ENCODE results near the gene RTP3. TPM values are rescaled to one million over a fixed set of nuclear protein-coding genes. Genes with fewer than 3 reads are reported as not detected.

Gene RTP3
- total RNA-seq, 1 experiment from 2014 or later: not detected

GRCh38 chr3:46542344-46542743 is 44.6 kb downstream of the RTP3 start:
- DNase-seq (ENCODE audit: low read depth, low spot score) (no peak), ATAC-seq (no peak)
- Histone ChIP-seq H2AFZ (ENCODE audit: low read depth, low read length, poor library complexity, severe bottlenecking) (no peak overlapping the region), H3K4me1 (ENCODE audit: control insufficient read depth in 1 of 2, insufficient read depth in 2 of 2, low read length in 2 of 2) (no peaks in the 10 kb centered on the region), H3K79me2 (ENCODE audit: insufficient read depth, low read length) (no peaks in the 10 kb centered on the region), H3K4me2 (ENCODE audit: low read length) (no peak overlapping the region), H3K36me3 (ENCODE audit: control insufficient read depth in 1 of 2, insufficient read depth in 2 of 2, low read length in 2 of 2) (no peaks in the 10 kb centered on the region), H3K9me2 (ENCODE audit: insufficient read depth) (no peaks in the 10 kb centered on the region), H3K27ac (ENCODE audit: low read depth, low read length) (no peak overlapping the region), H4K20me1 (ENCODE audit: insufficient read depth) (no peaks in the 10 kb centered on the region), H3K4me3 (replicated peaks in 1 of 2; ENCODE audit: low read depth in 1 of 2, low read length in 2 of 2) (no peak overlapping the region), H3K9me3 (ENCODE audit: control insufficient read depth in 1 of 2, insufficient read depth in 1 of 2, low read depth in 1 of 2, low read length in 2 of 2) (no peaks in the 10 kb centered on the region), H3K9ac (ENCODE audit: low read length) (no peak overlapping the region), H3K27me3 (ENCODE audit: insufficient read depth, low read length) (no peaks in the 10 kb centered on the region)
- BruUV-seq (replicated peaks): no TSS peak
- TF ChIP-seq ZNF274 (IDR thresholded peaks at IDR 0.05; ENCODE audit: low read depth, low read length) (no peak), EGR1 (IDR thresholded peaks at IDR 0.05; ENCODE audit: low read depth) (no peak), MAX (IDR thresholded peaks at IDR 0.05) (no peak), SIN3A (IDR thresholded peaks at IDR 0.05; ENCODE audit: low read depth) (no peak), EZH2phosphoT487 (IDR thresholded peaks at IDR 0.05; ENCODE audit: borderline replicate concordance) (no peak), YY1 (IDR thresholded peaks at IDR 0.05; ENCODE audit: extremely low read depth, insufficient replicate concordance, low read depth, low read length) (no peak), CEBPB (IDR thresholded peaks at IDR 0.05; ENCODE audit: low read depth) (no peak)
- ChIA-PET CTCF (no interaction called here), RAD21 (ENCODE audit: low non-redundant PET in 1 of 2, low total read pairs in 2 of 2, uncharacterized antibody in 2 of 2, unreplicated experiment in 2 of 2) (no interaction called here), POLR2A (interaction anchor here (1.2 kb wide), 1 partner anchor 16 kb away, joined by 4 read pairs; no protein-coding TSS in a partner anchor)
- intact Hi-C loops (cut with micrococcal nuclease): no loop called here

GRCh38 chr3:46542801-46543201 is 45.0 kb downstream of the RTP3 start:
- no peaks in the 10 kb centered on the region for H3K79me2 ChIP-seq (ENCODE audit: insufficient read depth, low read length)
- H3K36me3 ChIP-seq (ENCODE audit: control insufficient read depth in 1 of 2, insufficient read depth in 2 of 2, low read length in 2 of 2): no peaks in the 10 kb centered on the region
- no peak for DNase-seq (ENCODE audit: low read depth, low spot score)
- no peak overlapping the region for H3K4me2 ChIP-seq (ENCODE audit: low read length)
- CTCF ChIA-PET: no interaction called here
- no peaks in the 10 kb centered on the region for H4K20me1 ChIP-seq (ENCODE audit: insufficient read depth)
- H3K27me3 ChIP-seq (ENCODE audit: insufficient read depth, low read length): 0 out of 2 replicates have a peak, but pooled peaks cover under 1% of the 10 kb centered on the region
- intact Hi-C loops (cut with micrococcal nuclease): no loop called here
- POLR2A ChIA-PET: interaction anchor here (1.2 kb wide), 1 partner anchor 16 kb away, joined by 4 read pairs; no protein-coding TSS in a partner anchor
- no peak overlapping the region for H3K9ac ChIP-seq (ENCODE audit: low read length)
- ATAC-seq: no peak
- no peaks in the 10 kb centered on the region for H3K9me3 ChIP-seq (ENCODE audit: control insufficient read depth in 1 of 2, insufficient read depth in 1 of 2, low read depth in 1 of 2, low read length in 2 of 2)
- H3K9me2 ChIP-seq (ENCODE audit: insufficient read depth): no peaks in the 10 kb centered on the region
- RAD21 ChIA-PET (ENCODE audit: low non-redundant PET in 1 of 2, low total read pairs in 2 of 2, uncharacterized antibody in 2 of 2, unreplicated experiment in 2 of 2): no interaction called here
- no peak overlapping the region for H3K27ac ChIP-seq (ENCODE audit: low read depth, low read length)
- H3K4me3 ChIP-seq (replicated peaks in 1 of 2; ENCODE audit: low read depth in 1 of 2, low read length in 2 of 2): no peak overlapping the region
- no TSS peak for BruUV-seq (replicated peaks)
- H2AFZ ChIP-seq (ENCODE audit: low read depth, low read length, poor library complexity, severe bottlenecking): no peak overlapping the region
- no peaks in the 10 kb centered on the region for H3K4me1 ChIP-seq (ENCODE audit: control insufficient read depth in 1 of 2, insufficient read depth in 2 of 2, low read length in 2 of 2)
- TF ChIP-seq EGR1 (IDR thresholded peaks at IDR 0.05; ENCODE audit: low read depth): no peak
- no peak for TF ChIP-seq ATF3 (IDR thresholded peaks at IDR 0.05)
- no peak for TF ChIP-seq SP1 (IDR thresholded peaks at IDR 0.05; ENCODE audit: low read depth)
- TF ChIP-seq CTCF (IDR thresholded peaks at IDR 0.05 in 2 of 3, conservative IDR thresholded peaks at IDR 0.05 in 1 of 3; ENCODE audit: borderline replicate concordance in 1 of 3, insufficient read depth in 1 of 3, low read depth in 2 of 3, low read length in 2 of 3): no peak
- TF ChIP-seq SRF (IDR thresholded peaks at IDR 0.05; ENCODE audit: low read depth): no peak
- no peak for TF ChIP-seq ELF1 (IDR thresholded peaks at IDR 0.05; ENCODE audit: borderline replicate concordance, low read depth)
- no peak for TF ChIP-seq JUND (IDR thresholded peaks at IDR 0.05)
- TF ChIP-seq RAD21 (IDR thresholded peaks at IDR 0.05; ENCODE audit: low read depth): no peak
- TF ChIP-seq REST (IDR thresholded peaks at IDR 0.05; ENCODE audit: low read depth): no peak
- no peak for TF ChIP-seq ZNF274 (IDR thresholded peaks at IDR 0.05; ENCODE audit: low read depth, low read length)
- TF ChIP-seq TCF7L2 (IDR thresholded peaks at IDR 0.05; ENCODE audit: borderline replicate concordance, extremely low read depth, insufficient read depth, insufficient read length): no peak
